Measurements from ENCODE around the gene TP63.

TP63 gene

DNA sequence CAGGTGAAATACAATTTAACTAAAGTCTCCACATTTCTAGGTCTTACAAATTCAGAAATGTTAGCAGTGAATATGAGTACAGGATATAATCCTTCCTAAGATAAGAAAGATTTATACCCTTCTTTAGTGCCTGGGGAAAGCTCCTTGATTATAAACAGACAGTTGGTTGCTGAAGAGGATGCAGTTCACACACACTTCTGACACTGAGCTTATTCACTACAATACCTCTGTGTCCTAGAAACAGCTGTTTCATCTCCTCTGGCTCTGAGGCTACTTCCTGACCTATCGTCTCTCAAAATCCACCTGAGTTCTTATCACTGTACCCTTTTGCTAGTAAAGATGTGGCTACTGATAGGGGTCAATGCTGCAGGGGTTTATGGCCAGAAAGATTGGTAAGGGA lies 57.1 kb downstream of the TP63 start:
- TF ChIP-seq, protein P1, sequence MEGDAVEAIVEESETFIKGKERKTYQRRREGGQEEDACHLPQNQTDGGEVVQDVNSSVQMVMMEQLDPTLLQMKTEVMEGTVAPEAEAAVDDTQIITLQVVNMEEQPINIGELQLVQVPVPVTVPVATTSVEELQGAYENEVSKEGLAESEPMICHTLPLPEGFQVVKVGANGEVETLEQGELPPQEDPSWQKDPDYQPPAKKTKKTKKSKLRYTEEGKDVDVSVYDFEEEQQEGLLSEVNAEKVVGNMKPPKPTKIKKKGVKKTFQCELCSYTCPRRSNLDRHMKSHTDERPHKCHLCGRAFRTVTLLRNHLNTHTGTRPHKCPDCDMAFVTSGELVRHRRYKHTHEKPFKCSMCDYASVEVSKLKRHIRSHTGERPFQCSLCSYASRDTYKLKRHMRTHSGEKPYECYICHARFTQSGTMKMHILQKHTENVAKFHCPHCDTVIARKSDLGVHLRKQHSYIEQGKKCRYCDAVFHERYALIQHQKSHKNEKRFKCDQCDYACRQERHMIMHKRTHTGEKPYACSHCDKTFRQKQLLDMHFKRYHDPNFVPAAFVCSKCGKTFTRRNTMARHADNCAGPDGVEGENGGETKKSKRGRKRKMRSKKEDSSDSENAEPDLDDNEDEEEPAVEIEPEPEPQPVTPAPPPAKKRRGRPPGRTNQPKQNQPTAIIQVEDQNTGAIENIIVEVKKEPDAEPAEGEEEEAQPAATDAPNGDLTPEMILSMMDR (IDR thresholded peaks at IDR 0.05; ENCODE audit: low read length, missing control alignments): no peak
- no peak overlapping the region for H3K4me3 ChIP-seq (replicated peaks; ENCODE audit: low read depth, low read length)
- DNase-seq (ENCODE audit: low read depth): no peak

DNA sequence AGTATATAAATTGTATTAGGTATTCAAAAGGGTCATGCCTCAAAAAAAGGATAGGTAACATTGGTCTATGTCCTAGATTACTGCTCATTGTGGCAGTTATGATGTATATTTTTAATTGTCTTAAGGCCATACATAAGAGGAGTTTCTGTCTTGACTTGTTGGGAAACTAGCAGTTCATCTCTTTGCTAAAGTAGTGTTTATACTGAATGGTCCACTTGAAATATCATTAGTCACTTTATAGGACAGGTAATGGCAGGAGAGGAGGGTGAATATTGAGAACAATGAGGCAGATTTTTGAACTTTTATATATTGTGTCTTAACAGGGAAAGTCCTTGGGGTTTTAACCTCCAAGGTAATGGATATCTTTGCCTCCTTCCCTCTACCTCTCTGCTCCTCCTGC lies 58.4 kb downstream of the TP63 start:
- no peak for DNase-seq (ENCODE audit: low read depth)
- TF ChIP-seq, protein P1 (IDR thresholded peaks at IDR 0.05; ENCODE audit: low read length, missing control alignments): no peak
- no peak overlapping the region for H3K4me3 ChIP-seq (replicated peaks; ENCODE audit: low read depth, low read length)

DNA sequence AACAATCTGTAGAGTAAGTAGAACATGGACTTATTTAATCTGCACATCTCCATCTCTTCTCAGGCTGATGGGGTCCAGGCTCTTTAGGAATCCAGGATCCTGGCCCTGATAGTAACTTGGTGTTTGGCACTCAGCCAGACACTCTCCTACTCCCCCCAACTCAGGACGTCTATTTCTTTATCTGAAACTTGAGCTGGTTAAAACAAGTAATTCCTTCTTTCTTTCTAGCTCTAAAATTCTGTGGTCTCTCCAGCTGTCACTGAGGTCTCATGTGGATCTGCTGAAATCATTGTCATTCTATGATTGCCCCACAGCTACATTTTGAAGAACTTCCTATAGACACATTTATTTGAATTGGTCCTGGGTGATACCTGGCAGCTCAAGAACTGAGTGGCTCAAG lies 59.0 kb downstream of the TP63 start:
- no peak for DNase-seq (ENCODE audit: low read depth)
- TF ChIP-seq, protein P1 (IDR thresholded peaks at IDR 0.05; ENCODE audit: low read length, missing control alignments): no peak
- H3K4me3 ChIP-seq (replicated peaks; ENCODE audit: low read depth, low read length): no peak overlapping the region

DNA sequence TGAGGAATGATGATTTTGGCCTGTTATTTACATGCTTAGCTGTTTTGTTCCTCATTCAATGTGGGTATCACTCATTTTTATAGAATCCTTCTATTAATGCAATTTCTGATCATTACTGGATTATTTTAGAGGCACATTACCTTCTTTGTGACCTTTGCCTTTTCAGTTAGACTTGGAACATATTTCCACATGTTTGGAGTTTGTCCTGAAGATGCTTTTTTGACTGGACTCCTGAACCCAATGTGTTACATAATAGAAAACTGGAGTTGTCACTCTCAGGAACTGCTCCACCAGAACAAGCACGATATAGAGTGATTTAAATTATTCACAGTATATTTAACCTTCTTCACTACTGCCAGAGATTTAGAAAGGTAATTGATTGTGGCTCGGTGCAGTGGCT lies 59.5 kb downstream of the TP63 start:
- no peak for DNase-seq (ENCODE audit: low read depth)

DNA sequence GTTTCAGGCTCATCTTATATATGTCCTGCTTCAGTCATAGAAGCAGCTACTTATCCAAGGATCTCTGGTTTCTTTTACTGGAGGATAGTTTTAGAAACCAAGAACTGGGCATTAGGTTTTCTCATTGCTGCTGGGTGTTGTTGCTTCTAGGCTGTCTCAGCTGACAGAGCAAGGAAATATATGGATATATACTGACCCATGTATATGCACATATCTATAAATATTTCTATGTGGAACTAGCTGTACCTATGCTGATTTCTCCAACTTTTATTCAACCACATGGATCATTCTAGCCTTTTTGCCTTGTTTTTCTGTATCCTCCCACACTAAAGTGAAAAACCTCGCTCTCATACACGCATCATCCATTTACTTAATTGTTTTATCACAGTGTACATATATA lies 64.2 kb downstream of the TP63 start:
- TF ChIP-seq, protein P1 (IDR thresholded peaks at IDR 0.05; ENCODE audit: low read length, missing control alignments): no peak
- DNase-seq (ENCODE audit: low read depth): no peak
- no peak overlapping the region for H3K4me3 ChIP-seq (replicated peaks; ENCODE audit: low read depth, low read length)

More for the DNA sequence above, 59.5 kb downstream of the TP63 start:
- TF ChIP-seq, protein P1 (IDR thresholded peaks at IDR 0.05; ENCODE audit: low read length, missing control alignments): no peak
- no peak overlapping the region for H3K4me3 ChIP-seq (replicated peaks; ENCODE audit: low read depth, low read length)

DNA sequence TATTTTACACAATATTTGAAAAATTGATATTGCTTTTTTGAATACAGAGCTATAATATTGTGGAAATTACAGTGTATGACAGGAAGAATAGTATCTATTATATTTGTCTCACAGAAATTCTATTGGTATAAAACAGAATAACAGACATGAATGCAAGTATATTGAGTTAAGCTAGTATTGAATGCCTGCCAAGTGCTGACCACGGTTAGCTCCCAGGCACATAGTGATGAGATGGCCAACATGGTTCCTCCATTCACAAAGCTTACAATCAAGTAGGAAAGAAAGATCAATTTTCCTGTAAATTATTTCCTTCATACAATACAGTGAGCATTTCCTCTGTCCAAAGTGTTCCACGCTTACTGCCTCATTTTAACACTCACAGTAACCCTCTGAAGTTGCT lies 67.6 kb downstream of the TP63 start:
- H3K4me3 ChIP-seq (replicated peaks; ENCODE audit: low read depth, low read length): no peak overlapping the region
- DNase-seq (ENCODE audit: low read depth): no peak
- TF ChIP-seq, protein P1 (IDR thresholded peaks at IDR 0.05; ENCODE audit: low read length, missing control alignments): no peak

DNA sequence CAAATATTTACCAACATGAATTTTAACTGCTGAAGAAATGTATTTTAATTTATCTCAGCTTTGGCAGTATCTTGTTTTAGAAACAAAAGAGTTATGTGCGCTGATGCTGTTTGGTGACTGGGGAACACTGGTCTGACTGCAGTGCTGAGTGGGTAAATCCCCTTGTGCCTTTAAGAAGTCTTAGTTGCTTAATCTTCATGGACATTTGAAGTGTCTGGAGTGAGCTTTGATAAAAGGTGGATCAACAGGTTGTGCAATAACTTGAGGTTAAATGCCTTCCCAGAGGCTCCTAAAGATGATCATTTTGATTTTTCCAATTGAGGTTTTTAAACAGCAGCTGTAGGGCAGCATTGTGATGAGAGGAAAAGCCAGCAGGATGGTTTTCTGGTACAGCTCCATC lies 68.7 kb downstream of the TP63 start:
- TF ChIP-seq, protein P1 (IDR thresholded peaks at IDR 0.05; ENCODE audit: low read length, missing control alignments): no peak
- H3K4me3 ChIP-seq (replicated peaks; ENCODE audit: low read depth, low read length): no peak overlapping the region
- DNase-seq (ENCODE audit: low read depth): no peak

All from fibroblast of pulmonary artery (primary cell).